ENCODE results near the gene ZNF610.

The ZNF610 gene

GRCh38 chr19:52391135-52391534, 55.1 kb downstream of the ZNF610 start:
- peaks cover 90% of the 10 kb centered on the region for H3K9me3 ChIP-seq
- H3K4me1 ChIP-seq, result peaks cover 2% of the 10 kb centered on the region; the same call in 1 of the 2 replicates
- H3K9ac ChIP-seq, result no peak overlapping the region
- peaks cover 89% of the 10 kb centered on the region for H3K36me3 ChIP-seq
- no peak overlapping the region for H3K27ac ChIP-seq
- H3K4me3 ChIP-seq, result no peak overlapping the region
- no peaks in the 10 kb centered on the region for H3K27me3 ChIP-seq
- TF ChIP-seq Cebpa-rat (IDR thresholded peaks at IDR 0.05), result no peak
- H3K4me2 ChIP-seq, result no peak overlapping the region
- H4K20me1 ChIP-seq, result no peaks in the 10 kb centered on the region

GRCh38 chr19:52397310-52398080, 61.5 kb downstream of the ZNF610 start, which contains the start of gene ZNF528:
TSS of gene ZNF528 (plus strand) at chr19:52397849. CDS start at chr19:52402014, 4,165 bp downstream.
- Histone ChIP-seq H3K4me2 (peak within 1 kb of the TSS; percentile 86), H3K27ac (peak within 1 kb of the TSS; percentile 90)

GRCh38 chr19:52398081-52398441, 62.0 kb downstream of the ZNF610 start:
- H3K4me1 ChIP-seq, result peaks cover 24% of the 10 kb centered on the region
- H4K20me1 ChIP-seq, result no peaks in the 10 kb centered on the region
- no peak for TF ChIP-seq Cebpa-rat (IDR thresholded peaks at IDR 0.05)
- H3K4me3 ChIP-seq, result peak overlapping the region; percentile 72
- peak overlapping the region; percentile 90 for H3K27ac ChIP-seq
- peaks cover 71% of the 10 kb centered on the region for H3K36me3 ChIP-seq
- H3K9me3 ChIP-seq, result peaks cover 63% of the 10 kb centered on the region
- H3K9ac ChIP-seq, result peak overlapping the region; percentile 87
- no peaks in the 10 kb centered on the region for H3K27me3 ChIP-seq
- H3K4me2 ChIP-seq, result peak overlapping the region; percentile 86

More at GRCh38 chr19:52397310-52398080, 61.5 kb downstream of the ZNF610 start, which contains the start of gene ZNF528:
- TF ChIP-seq Cebpa-rat (IDR thresholded peaks at IDR 0.05), result no peak
- H3K27me3 ChIP-seq, result no peaks in the 10 kb centered on the region
- peak within 1 kb of the TSS; percentile 72 for H3K4me3 ChIP-seq
- H4K20me1 ChIP-seq, result no peaks in the 10 kb centered on the region
- H3K9me3 ChIP-seq, result peaks cover 59% of the 10 kb centered on the region
- H3K36me3 ChIP-seq, result peaks cover 71% of the 10 kb centered on the region
- H3K9ac ChIP-seq, result peak within 1 kb of the TSS; percentile 87
- peaks cover 24% of the 10 kb centered on the region for H3K4me1 ChIP-seq

GRCh38 chr19:52410276-52410675, 74.2 kb downstream of the ZNF610 start:
- H3K9me3 ChIP-seq, result peaks cover 91% of the 10 kb centered on the region
- no peaks in the 10 kb centered on the region for H3K27me3 ChIP-seq

GRCh38 chr19:52415711-52416110, 79.7 kb downstream of the ZNF610 start:
- Histone ChIP-seq H3K9me3 (peaks cover 96% of the 10 kb centered on the region), H3K4me2 (no peak overlapping the region), H3K4me1 (no peaks in the 10 kb centered on the region), H3K27me3 (no peaks in the 10 kb centered on the region), H3K36me3 (peaks cover 60% of the 10 kb centered on the region), H3K27ac (no peak overlapping the region), H4K20me1 (no peaks in the 10 kb centered on the region), H3K4me3 (no peak overlapping the region), H3K9ac (no peak overlapping the region)
- TF ChIP-seq Cebpa-rat (IDR thresholded peaks at IDR 0.05), result no peak

More at GRCh38 chr19:52410276-52410675, 74.2 kb downstream of the ZNF610 start:
- H3K4me3 ChIP-seq, result no peak overlapping the region
- no peak for TF ChIP-seq Cebpa-rat (IDR thresholded peaks at IDR 0.05)
- H4K20me1 ChIP-seq, result no peaks in the 10 kb centered on the region
- H3K27ac ChIP-seq, result no peak overlapping the region
- no peaks in the 10 kb centered on the region for H3K4me1 ChIP-seq
- H3K4me2 ChIP-seq, result no peak overlapping the region
- peaks cover 100% of the 10 kb centered on the region for H3K36me3 ChIP-seq
- no peak overlapping the region for H3K9ac ChIP-seq
